Activated B cell treated with CpG ODN at 0.5 μM for 24 hours (primary cell): ENCODE results near the gene NUMB. TPM values are rescaled to one million over a fixed set of nuclear protein-coding genes. Genes with fewer than 3 reads are reported as not detected.

Experiments used
- ATAC-seq: fragments of 200-7000 bp; cut with Tn5 transposase; one replicate; pipeline ENCODE4 v1.10.0; 2021; ENCODE audit warnings: low read depth, mild to moderate bottlenecking, moderate library complexity
- CTCF ChIA-PET: fragments of 350-600 bp; sonication (Branson Sonifier 250); formaldehyde crosslinking; loops from one replicate; lab custom pipeline; 2021; ENCODE audit warnings: antibody characterized with exemption; lab: Charles Lee
- POLR2A ChIA-PET: fragments of 350-600 bp; sonication (Branson Sonifier 250); formaldehyde crosslinking; loops from one replicate; lab custom pipeline; 2021; ENCODE audit warnings: antibody characterized with exemption; lab: Charles Lee
- DNase-seq: peaks from one replicate; pipeline ENCODE4 v3.0.0; 2022
- H3K27ac Mint-ChIP-seq: one replicate; pipeline ENCODE4 v1.8.0; 2020; ENCODE audit warnings: mixed read lengths
- H3K27me3 Mint-ChIP-seq: one replicate; pipeline ENCODE4 v1.8.0; 2021; ENCODE audit warnings: mixed read lengths
- H3K36me3 Mint-ChIP-seq: one replicate; pipeline ENCODE4 v1.8.0; 2021; ENCODE audit warnings: low read depth, mixed read lengths
- H3K4me1 Mint-ChIP-seq: one replicate; pipeline ENCODE4 v1.8.0; 2021; ENCODE audit warnings: mixed read lengths
- H3K4me3 Mint-ChIP-seq: one replicate; pipeline ENCODE4 v1.8.0; 2020; ENCODE audit warnings: mild to moderate bottlenecking, mixed read lengths
- H3K9me3 Mint-ChIP-seq: one replicate; pipeline ENCODE4 v1.8.0; 2020; ENCODE audit warnings: mixed read lengths
- intact Hi-C: fragments of 100-400 bp; cut with micrococcal nuclease; formaldehyde crosslinking; loops from one replicate; pipeline ENCODE4 v1.15.1; 2024
- total RNA-seq: library from RNA; stranded (reverse); gene quantifications from 2 replicates; pipeline ENCODE4 v1.2.3, GENCODE V29; 2022
- TF ChIP-seq, protein P1 (sequence below): fragments of 200-600 bp; IDR thresholded peaks from one replicate; pipeline ENCODE4 v1.8.0; 2022; ENCODE audit warnings: antibody characterized with exemption, mild to moderate bottlenecking

The NUMB gene
- total RNA-seq, 1 donor from 2014 or later: 71.4 TPM

DNA sequence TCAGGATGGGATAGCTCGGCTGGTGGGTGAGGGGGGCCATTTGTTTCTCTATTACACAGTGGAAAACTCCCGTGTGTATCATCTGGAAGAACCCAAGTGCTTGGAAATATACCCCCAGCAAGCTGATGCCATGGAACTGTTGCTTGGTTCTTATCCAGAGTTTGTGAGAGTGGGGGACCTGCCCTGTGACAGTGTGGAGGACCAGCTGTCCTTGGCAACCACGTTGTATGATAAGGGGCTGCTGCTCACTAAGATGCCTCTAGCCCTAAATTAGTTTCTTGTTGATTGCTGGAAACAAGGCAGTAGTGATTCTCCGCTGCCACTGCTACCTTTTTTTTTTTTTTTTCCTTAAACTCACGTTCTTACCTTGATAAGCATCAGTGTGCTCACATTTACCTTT is 34.3 kb upstream of the NUMB start:
- intact Hi-C loops: loop anchor here (5.0 kb wide), 1 partner anchor 75 kb away; the partner anchor contains the start of gene ACOT2
- peaks cover 49% of the 10 kb centered on the region for H3K4me1 Mint-ChIP-seq
- ATAC-seq: no peak
- no peak for DNase-seq
- H3K9me3 Mint-ChIP-seq: no peaks in the 10 kb centered on the region
- H3K4me3 Mint-ChIP-seq: peak overlapping the region; percentile 84
- H3K36me3 Mint-ChIP-seq: peaks cover 39% of the 10 kb centered on the region
- H3K27ac Mint-ChIP-seq: no peak overlapping the region
- ChIA-PET CTCF (interaction anchor here (1.0 kb wide), 1 partner anchor 197 kb away, joined by 3 read pairs; no protein-coding TSS in a partner anchor), POLR2A (no interaction called here)
- no peaks in the 10 kb centered on the region for H3K27me3 Mint-ChIP-seq
- TF ChIP-seq, protein P1, sequence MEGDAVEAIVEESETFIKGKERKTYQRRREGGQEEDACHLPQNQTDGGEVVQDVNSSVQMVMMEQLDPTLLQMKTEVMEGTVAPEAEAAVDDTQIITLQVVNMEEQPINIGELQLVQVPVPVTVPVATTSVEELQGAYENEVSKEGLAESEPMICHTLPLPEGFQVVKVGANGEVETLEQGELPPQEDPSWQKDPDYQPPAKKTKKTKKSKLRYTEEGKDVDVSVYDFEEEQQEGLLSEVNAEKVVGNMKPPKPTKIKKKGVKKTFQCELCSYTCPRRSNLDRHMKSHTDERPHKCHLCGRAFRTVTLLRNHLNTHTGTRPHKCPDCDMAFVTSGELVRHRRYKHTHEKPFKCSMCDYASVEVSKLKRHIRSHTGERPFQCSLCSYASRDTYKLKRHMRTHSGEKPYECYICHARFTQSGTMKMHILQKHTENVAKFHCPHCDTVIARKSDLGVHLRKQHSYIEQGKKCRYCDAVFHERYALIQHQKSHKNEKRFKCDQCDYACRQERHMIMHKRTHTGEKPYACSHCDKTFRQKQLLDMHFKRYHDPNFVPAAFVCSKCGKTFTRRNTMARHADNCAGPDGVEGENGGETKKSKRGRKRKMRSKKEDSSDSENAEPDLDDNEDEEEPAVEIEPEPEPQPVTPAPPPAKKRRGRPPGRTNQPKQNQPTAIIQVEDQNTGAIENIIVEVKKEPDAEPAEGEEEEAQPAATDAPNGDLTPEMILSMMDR: no peak

DNA sequence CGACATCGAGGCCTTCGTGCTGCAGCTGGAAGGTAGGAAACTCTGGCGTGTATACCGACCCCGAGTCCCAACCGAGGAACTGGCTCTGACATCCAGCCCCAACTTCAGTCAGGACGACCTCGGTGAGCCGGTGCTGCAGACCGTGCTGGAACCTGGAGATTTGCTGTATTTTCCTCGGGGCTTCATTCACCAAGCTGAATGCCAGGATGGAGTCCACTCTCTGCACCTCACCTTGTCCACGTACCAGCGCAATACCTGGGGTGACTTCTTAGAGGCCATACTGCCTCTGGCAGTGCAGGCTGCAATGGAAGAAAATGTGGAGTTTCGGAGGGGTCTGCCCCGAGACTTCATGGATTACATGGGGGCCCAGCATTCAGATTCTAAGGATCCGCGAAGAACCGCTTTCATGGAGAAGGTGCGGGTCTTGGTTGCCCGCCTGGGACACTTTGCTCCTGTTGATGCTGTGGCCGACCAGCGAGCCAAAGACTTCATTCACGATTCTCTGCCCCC is 33.8 kb upstream of the NUMB start:
- no peak for ATAC-seq
- peak overlapping the region; percentile 35 for H3K27ac Mint-ChIP-seq
- no peaks in the 10 kb centered on the region for H3K9me3 Mint-ChIP-seq
- peaks cover 49% of the 10 kb centered on the region for H3K4me1 Mint-ChIP-seq
- peaks cover 36% of the 10 kb centered on the region for H3K36me3 Mint-ChIP-seq
- no peak for DNase-seq
- CTCF ChIA-PET: interaction anchor here (1.0 kb wide), 1 partner anchor 197 kb away, joined by 3 read pairs; no protein-coding TSS in a partner anchor
- POLR2A ChIA-PET: interaction anchor here (0.6 to 2.0 kb wide), 8 partner anchors 17 to 434 kb away, joined by 3 to 17 read pairs (median 9); partner anchors contain the start of genes ACOT2, ACOT6, NUMB and RBM25
- intact Hi-C loops: loop anchor here (5.0 kb wide), 1 partner anchor 75 kb away; the partner anchor contains the start of gene ACOT2
- H3K4me3 Mint-ChIP-seq: peak overlapping the region; percentile 84
- TF ChIP-seq, protein P1: no peak
- H3K27me3 Mint-ChIP-seq: no peaks in the 10 kb centered on the region

DNA sequence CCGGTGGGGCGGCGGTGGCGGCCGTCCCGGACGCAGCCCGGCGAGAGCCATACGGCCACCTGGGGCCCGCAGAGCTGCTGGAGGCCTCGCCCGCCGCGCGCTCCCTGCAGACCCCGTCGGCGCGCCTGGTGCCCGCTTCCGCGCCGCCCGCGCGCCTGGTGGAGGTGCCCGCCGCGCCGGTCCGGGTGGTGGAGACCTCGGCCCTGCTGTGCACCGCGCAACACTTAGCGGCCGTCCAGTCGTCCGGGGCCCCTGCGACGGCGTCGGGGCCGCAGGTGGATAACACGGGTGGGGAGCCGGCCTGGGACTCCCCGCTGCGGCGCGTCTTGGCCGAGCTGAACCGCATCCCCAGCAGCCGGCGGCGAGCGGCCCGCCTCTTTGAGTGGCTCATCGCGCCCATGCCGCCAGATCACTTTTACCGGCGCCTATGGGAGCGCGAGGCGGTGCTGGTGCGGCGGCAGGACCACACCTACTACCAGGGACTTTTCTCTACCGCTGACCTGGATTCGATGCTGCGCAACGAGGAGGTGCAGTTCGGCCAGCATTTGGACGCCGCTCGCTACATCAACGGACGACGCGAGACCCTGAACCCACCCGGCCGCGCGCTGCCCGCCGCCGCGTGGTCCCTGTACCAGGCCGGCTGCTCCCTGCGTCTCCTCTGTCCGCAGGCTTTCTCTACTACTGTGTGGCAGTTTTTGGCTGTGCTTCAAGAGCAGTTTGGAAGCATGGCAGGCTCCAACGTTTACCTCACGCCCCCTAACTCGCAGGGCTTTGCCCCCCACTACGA is 33.1 kb upstream of the NUMB start:
- intact Hi-C loops: loop anchor here (1.0 to 5.0 kb wide), 5 partner anchors 76 to 433 kb away; partner anchors contain the start of genes ACOT2, ACOT6 and RBM25
- Mint-ChIP-seq H3K36me3 (peaks cover 34% of the 10 kb centered on the region), H3K4me1 (peaks cover 49% of the 10 kb centered on the region), H3K27me3 (no peaks in the 10 kb centered on the region), H3K4me3 (peak overlapping the region; percentile 88), H3K27ac (peak overlapping the region; percentile 80), H3K9me3 (no peaks in the 10 kb centered on the region)
- TF ChIP-seq, protein P1: no peak
- no peak for DNase-seq
- ChIA-PET CTCF (interaction anchor here (0.9 to 1.6 kb wide), 4 partner anchors 16 to 196 kb away, joined by 3 to 7 read pairs (median 4); no protein-coding TSS in a partner anchor), POLR2A (interaction anchor here (0.6 to 2.0 kb wide), 18 partner anchors 8 to 497 kb away, joined by 3 to 17 read pairs (median 6); partner anchors contain the start of genes ACOT2, ACOT6, NUMB and RBM25)
- peak; percentile 51 for ATAC-seq

DNA sequence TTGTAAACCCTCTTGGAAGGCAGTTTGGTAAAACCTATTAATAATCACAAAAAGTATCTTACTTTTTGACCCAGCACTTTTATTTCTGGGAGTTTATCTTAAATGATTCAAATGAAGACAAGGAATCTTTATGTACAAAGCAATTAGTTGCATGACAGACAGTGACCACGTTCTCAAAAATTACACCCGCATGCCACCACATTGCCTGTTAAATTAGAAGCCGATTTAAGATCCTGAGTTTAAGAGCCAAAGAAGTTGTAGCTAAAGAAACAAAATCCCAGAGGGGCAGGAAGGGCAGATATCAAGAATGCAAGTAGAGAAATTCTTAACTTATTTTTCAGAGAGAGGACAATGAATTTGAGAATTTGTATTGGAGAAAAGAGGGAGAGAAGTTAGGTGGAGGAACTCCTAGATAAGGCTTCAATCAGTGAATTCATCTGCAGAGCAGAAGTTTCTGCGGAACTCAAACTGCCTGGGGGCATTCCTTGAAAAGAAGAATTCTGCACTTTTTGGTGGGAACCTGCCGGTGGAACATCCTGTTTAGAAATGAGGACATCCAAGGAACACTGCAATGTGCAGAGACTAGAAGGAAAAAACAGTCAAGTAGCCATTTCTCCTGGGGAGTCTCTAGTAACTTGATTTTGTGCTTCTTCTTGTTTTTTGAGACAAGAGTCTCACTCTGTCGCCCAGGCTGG is 31.3 kb upstream of the NUMB start:
- no peaks in the 10 kb centered on the region for H3K27me3 Mint-ChIP-seq
- POLR2A ChIA-PET: interaction anchor here (1.7 kb wide), 1 partner anchor 81 kb away, joined by 8 read pairs; no protein-coding TSS in a partner anchor
- ATAC-seq: no peak
- H3K9me3 Mint-ChIP-seq: no peaks in the 10 kb centered on the region
- H3K27ac Mint-ChIP-seq: no peak overlapping the region
- CTCF ChIA-PET: interaction anchor here (1.6 kb wide), 1 partner anchor 194 kb away, joined by 7 read pairs; no protein-coding TSS in a partner anchor
- DNase-seq: no peak
- intact Hi-C loops: loop anchor here (1.0 to 5.0 kb wide), 6 partner anchors 31 to 431 kb away; partner anchors contain the start of genes ACOT2, ACOT6, NUMB and PSEN1
- TF ChIP-seq, protein P1: no peak
- peaks cover 36% of the 10 kb centered on the region for H3K4me1 Mint-ChIP-seq
- H3K4me3 Mint-ChIP-seq: peak overlapping the region; percentile 57
- H3K36me3 Mint-ChIP-seq: peaks cover 19% of the 10 kb centered on the region
